Glomerular endothelial cell (primary cell): Measurements from ENCODE around the gene YWHAG. TPM values are rescaled to one million over a fixed set of nuclear protein-coding genes. Genes with fewer than 3 reads are reported as not detected.
"Not testable (repeated sequence)": the region's sequence is repeated elsewhere in the genome, so short reads cannot be mapped to it uniquely, and the experiment has no call there.

ENCODE experiments used
- DNase-seq: peaks from one replicate; pipeline ENCODE4 v3.0.0-alpha.2; 2011; ENCODE audit warnings: low read depth, low spot score; ENCODE audit errors: extremely low read depth
- total RNA-seq: library from RNA; depleted of rRNA; stranded (reverse); fragments of >200 nt; gene quantifications from 2 replicates; pipeline ENCODE4 v1.2.3, GENCODE V29; 2015

The YWHAG gene
- total RNA-seq: 145 and 198 TPM in 2 replicates

DNA sequence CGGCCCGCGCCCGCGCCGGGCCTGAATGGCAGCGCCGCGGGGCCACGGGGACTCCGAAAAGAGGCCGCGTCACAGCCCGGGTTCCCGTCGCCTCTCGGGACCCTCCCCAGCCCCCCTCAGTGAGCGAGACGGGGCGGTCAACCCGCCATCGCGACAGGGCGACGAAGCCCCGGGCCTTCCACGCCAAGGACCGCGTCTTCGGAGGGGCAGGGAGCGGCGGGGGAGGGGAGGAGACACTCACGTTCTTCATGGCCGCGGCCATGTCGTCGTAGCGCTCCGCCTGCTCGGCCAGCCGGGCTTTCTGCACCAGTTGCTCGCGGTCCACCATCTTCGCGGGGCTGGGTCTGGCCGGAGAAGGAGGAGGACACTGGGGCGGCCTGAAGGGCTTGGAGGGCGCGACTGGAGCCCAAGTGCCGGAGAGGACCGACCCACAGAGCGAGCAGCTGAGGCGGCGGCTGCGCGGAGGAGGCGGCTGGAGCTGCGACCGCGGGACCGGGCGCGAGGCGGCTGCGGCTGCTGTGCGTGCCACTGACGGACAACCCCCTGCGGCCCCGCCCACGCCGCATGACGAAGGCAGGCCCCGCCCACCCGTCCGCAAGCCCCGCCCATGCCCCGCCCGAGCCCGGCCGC lies at the start of gene YWHAG:
TSS of gene YWHAG (minus strand) at position 511 of the 630 bp plus-strand sequence. CDS start at position 328, 183 bp downstream.
- DNase-seq: no peak

DNA sequence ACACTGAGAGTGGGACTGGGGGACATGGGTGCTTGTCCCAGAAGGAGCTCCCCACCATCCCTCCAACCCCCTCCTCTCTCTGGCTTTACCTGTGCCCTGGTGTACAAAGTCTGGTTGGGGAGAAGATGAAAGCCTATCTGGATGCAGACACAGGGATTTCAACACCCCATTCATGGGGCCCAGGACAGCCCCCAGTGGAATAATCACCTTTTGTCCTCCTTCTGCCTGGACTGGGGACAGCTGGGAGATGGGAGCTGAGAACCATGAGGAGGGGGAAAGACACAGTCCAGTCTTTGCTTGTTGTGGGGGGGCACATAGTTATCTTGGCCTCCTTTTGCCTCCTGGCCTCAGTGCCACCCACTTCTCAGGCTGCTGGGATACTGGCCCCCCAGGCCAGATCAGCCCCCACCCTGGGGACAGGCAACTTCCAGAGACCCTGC lies 49.4 kb upstream of the YWHAG start:
- no peak for DNase-seq

DNA sequence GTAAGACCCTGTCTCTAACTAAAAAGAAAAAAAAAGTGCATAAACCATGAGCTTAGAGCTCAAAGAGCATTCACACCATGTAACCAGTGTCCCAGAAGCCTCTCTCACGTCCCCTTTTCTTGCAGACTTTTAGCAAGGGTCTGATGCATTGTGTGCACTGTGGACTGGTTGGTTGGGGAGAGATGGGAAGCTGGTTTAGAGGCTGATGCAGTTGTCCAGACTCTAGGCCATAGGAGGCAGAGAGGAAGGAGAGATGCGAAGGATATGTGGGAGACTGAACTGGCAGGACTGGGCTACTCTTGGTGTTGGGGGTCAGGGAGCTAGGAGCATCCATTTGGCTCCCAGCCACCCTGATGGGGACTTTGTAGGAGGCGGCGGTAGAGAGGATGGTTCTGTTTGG lies 48.9 kb upstream of the YWHAG start:
- no peak for DNase-seq

DNA sequence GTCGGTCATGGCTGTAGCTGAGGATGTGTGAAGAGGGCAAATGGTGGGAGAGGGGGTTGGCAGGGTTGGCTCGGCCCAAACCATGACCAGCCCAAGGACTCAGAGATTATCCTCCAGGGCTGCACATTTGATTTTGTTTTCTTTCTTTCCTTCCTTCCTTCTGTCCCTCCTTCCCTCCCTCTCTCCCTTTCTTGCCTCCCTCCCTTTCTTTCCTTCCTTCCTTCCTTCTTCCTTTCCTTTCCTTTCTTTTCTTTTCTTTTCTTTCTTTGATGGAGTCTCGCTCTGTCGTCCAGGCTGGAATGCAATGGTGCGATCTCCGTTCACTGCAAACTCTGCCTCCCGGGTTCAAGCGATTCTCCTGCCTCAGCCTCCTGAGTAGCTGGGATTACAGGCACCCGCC lies 46.9 kb upstream of the YWHAG start:
- no peak for DNase-seq

DNA sequence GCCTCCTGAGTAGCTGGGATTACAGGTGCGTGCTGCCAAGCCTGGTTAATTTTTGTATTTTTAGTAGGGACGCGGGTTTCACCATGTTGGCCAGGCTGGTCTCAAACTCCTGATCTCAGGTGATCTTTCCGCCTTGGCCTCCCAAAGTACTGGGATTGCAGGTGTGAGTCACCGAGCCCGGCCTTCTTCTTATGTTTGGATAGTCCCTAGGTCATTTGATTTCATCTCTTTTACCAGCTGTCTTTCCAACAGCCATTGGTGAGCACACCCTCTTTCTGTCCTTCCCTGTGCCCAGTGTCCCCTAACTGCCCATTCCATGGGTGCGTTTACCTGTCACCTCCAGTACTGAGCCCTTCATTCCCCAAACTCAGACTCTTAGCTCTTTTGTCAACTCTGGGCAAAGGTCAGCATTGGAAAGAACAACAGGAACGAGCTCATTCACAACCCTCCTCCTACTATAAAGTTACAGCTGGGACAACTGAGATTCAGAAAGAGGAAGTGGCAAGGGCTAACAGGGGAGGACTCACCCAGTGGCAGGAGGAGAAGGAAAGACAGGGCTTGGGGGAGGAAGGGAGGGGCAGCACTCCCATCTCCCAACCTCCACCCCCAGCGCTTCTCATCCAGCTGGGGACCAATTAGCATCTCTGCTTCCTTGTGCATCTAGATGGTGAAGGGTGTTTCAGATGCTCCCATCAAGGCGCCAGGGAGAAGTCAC lies 45.1 kb upstream of the YWHAG start:
- DNase-seq: no peak

DNA sequence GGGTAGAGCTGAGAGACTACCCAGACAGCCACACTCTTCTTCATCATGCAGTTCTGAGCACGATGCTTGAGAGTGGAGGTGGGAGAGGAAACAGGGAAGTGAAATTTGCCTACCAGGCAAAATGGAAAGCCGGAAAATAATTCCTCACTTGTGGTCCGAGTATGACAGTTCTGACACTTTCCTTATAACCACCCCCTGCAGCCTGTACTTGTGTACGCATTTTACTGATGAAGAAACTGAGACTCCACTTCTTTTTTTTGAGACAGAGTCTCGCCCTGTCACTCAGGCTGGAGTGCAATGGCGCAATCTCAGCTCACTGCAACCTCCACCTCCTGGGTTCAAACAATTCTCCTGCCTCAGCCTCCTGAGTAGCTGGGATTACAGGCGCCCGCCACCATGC lies 44.3 kb upstream of the YWHAG start:
- not testable (repeated sequence) for DNase-seq

DNA sequence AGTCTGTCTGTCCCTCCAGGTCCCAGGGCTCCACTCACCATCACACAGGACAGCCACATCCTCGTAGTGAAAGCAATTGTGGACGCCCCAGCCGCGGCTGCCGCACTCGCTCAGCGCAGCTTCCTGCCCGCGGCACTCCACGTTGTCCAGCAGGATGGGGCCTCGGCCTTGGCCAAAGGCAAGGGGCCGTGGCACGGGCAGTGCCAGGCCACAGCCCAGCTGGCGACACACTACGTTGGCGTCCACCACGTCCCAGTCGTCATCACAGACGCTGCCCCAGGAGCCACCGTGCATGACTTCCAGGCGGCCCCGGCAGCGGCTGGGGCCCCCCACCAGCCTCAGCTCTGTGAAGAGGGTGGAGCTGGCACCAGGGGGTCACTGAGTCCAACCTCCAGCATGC lies 41.5 kb upstream of the YWHAG start:
- no peak for DNase-seq

DNA sequence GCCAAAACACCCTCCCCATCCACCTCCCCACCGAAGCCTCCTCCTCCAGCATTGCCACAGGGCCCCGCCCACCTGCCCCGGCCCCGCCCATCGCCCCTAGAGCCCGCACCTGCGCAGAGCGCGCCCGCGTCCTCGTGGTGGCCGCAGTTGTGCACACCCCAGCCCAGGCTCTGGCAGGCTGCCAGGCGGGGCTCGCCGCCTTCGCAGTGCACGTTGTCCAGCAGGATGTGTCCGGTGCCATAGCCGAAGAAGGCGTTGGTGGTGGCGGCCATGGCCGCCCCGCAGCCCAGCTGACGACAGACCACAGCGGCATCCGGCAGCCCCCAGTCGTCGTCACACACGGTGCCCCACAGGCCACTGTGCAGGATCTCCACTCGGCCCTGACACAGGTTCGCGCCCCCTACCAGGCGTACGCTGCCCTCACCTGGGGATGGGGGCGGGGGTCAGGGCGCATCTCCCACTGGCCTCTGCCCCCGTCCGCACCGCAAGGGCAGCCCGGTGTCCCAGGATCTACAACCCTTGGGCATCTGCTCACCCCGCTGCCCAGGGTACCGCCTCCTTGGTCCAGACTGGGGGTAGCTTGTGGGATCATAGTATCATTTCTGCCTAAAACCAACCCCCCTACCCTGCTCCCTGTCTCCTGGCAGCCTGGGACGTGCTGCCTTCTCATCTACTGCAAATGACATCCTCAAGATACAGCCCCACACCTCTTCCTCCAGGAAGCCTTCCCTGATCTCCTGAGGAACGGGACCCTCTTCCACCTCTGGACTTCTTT lies 38.8 kb upstream of the YWHAG start:
- no peak for DNase-seq

DNA sequence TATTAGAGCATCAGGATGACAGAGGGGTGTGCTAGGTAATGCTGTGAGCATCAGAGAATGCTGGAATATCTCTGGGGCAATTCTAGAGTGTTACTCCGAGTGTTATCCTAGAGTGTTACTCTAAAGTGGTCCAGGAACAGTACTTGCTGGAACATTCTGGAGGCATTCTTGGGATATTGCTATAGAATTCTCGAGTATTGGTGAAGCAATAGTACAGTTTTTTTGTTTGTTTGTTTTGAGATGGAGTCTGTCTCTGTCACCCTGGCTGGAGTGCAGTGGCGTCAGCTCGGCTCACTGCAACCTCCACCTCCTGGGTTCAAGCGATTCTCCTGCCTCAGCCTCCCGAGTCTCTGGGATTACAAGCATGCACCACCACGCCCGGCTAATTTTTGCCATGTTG lies 38.1 kb upstream of the YWHAG start:
- no peak for DNase-seq

DNA sequence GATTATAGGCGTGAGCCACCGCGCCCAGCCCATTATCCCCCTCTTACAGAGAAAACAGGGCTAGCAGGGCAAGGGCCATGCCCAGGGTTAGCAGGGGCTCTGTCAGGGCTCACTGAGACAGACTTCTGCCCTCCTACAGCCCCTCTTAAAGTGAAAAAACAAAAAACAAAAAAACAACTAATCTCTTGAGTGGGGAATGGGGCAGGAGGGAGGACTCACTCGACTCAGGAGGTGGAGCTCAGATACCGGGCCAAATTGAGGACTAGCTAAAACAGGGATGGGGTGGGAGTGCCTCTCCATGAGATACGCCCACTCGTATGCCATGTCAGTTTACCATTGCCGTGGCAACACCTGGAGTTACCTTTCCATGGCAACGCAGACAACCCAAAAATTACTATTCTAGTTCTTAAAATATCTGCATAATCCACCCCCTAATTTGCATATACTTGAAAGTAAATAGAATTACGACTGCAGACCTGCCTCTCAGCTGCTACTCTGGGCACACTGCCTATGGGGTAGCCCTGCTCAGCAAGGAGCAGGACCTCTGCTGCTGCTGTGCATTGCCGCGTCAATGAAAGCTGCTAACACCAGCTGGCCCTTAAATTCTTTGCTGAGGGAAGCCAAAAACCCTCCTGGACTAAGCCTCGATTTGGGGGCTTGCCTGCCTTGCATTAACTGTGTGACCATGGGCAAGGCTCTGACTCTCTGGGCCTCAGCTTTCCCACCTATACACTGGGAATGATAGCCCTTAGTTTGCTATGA lies 37.4 kb upstream of the YWHAG start:
- DNase-seq: no peak

DNA sequence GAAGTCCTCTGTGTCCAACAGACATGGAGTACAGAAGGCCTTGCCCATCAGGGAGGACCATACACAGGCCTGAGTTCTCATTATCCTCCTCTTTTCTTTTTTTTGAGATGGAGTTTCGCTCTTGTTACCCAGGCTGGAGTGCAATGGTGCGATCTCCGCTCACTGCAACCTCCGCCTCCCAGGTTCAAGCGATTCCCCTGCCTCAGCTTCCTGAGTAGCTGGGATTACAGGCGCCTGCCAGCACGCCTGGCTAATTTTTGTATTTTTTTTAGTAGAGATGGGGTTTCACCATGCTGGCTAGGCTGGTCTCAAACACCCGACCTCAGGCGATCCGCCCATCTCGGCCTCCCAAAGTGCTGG lies 36.8 kb upstream of the YWHAG start:
- not testable (repeated sequence) for DNase-seq

DNA sequence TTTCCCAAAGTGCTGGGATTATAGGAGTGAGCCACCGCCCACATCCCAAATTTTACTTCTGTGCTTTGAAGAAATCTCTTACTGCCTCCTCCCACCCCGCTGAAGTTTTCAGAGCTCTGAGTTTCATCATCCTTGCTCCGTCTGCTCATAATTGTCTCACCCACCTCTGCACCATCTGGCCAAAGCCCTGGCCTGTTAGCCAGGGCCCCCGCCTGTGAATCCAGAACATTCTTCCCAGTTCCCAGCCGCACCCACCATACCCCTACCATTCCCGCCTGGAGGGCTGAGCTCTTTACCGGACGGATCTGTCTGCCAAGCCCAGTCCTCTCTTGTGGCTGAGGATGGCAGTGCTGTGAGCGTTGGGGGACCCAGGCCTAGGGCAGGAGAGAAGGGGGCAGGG lies 36.2 kb upstream of the YWHAG start:
- no peak for DNase-seq

DNA sequence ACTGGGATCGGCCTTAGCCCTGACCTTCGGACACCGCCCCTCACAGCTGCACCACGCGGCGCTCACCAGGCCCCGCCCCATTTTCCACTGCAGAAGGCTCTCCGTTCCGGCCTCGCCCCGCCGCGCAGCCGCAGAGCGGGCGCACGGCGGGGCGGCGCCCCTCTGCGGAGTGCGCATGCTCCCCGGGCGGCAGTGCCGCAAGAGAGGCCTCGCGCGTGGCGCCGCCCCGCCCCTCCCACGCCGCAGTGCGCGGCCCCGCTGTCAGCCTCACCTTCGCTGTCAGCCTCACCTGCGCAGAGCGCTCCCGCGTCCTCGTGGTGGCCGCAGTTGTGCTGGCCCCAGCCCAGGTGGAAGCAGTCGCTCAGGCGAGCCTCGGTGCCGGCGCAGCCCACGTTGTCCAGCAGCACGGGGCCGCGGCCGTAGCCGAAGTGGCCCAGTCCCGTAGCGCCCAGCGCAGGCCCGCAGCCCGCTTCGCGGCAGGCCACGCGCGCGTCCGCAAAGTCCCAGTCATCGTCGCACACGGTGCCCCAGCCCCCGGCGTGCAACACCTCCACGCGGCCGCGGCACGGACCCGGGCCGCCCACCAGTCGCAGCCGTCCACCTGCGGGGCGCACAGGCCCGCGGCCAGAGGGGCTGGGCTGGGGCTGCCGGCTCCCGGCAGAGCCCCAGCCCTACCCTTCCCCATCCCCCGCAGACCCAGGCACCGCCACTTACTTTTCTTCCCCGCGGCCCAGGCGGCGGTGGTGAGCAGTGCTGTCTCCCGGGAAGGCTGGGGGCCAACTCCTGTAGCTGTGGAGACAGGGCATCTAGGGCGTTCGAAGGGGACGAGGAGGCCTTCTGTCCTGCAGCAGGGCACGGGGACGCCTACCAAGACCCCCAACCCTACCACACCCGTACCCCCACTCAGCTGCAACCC lies 34.6 kb upstream of the YWHAG start:
- no peak for DNase-seq

DNA sequence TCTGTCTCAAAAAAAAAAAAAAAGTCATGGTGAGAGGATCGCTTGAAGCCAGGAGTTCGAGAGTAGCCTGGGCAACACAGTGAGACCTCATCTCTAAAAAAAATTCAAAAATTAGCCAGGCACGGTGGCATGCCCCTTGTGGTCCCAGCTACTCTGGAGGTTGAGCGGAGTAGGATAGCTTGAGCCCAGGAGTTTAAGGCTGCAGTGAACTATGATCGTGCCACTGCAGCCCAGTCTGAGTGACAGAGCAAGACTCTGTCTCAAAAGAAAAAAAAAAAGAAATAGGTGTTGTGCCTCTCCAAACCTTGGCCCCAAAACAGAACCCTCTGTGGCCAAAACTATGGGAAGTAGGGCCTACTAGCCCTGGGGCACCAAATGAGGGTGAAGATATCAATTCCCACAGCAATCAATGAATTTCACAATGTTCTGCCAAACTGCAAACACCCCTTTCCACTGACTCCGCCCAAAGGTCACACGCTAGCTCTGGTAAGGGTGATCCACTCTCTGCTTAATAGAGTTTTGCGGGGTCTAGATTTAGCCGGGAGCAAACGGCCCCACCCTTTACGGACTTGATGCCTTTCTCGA lies 33.8 kb upstream of the YWHAG start:
- no peak for DNase-seq

DNA sequence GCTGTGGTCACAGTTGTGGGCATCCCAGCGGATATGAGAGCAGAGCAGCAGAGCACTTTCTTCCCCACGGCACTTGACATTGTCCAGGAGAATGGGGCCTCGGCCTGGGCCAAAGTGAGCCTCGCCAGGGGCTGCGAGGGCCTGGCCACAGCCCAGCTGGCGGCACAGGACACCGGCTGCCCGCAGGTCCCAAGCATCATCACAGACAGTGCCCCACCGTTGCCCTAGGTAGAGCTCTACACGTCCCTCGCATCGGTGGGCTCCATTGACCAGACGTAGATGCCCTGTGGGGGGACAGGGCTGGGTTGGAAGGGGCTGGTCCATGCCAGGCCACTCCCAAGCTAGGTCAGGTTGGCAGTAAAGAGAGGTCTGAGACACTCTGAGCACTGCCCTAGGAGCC lies 31.3 kb upstream of the YWHAG start:
- DNase-seq: no peak

DNA sequence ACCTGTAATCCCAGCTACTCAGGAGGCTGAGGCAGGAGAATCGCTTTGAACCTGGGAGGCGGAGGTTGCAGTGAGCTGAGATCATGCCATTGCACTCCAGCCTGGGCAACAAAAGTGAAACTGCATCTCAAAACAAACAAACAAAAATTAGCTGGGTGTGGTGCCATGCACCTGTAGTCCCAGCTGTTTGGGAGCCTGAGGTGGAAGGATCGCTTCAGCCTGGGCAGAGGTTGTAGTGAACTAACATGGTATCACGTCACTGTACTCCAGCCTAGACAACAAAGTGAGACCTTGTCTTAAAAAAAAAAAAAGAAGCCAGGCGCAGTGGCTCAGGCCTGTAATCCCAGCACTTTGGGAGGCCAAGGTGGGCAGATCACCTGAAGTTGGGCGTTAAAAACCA lies 29.0 kb upstream of the YWHAG start:
- DNase-seq: not testable (repeated sequence)

DNA sequence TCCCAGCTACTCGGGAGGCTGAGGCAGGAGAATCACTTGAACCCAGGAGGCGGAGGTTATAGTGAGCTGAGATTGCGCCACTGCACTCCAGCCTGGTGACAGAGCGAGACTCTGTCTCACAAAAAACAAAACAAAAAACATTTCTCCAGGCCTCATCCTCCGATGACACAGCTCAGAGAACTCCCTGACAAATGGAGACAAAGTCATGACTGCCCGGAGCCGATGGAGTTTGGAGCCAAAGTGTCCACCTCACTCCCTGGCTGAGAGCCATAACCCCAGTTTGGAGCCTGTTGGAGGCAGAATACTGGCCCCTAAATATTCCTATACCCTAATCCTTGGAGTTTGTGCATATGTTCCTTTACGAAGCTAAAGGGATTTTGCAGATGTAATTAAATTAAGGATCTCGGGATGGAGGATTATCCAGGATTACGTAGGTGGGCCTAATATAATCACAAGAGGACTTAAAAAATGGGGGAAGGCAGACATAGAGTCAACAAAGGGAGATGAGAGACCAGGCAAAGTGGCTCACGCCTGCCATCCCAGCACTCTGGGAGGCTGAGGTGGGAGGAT lies 28.0 kb upstream of the YWHAG start:
- no peak for DNase-seq

DNA sequence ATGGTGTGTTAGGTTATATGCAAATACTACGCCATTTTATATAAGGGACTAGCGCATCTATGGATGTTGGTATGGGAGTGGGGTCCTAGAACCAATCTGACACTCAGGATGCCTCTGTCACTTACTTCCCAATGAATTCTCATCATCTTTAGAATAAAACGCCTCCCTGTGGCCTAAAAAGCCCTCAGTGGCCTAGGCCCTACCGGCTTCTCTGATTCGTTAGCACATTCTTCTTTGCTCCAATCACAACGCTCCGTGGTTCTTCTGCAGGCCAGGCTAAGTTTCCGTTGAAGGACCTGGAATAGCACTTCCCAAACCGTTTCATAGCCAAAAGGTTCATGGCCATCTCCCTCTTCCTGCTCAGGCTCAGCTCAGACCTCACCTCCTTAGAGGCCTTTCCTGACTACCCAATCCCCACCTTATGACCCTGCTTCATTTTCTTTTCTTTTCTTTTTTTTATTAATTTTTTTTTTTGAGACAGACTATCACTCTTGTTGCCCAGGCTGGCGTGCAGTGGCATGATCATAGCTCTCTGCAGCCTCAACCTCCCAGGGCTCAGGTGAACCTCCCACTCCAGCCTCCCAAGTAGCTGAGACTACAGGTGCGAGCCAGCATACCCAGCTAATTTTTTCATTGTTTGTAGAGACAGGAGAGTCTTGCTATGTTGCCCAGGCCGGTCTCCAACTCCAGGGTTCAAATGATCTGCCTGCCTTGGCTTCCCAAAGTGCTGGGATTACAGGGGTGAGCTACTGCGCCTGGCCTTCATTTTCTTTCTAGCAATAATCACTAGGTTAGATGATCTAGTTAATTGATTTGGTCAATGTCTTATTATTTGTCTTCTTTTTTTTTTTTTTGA lies 24.5 kb upstream of the YWHAG start:
- DNase-seq: no peak
